ENCODE results near the gene ADAMTS13.
"Not testable (repeated sequence)": the region's sequence is repeated elsewhere in the genome, so short reads cannot be mapped to it uniquely, and the experiment has no call there.

ADAMTS13 gene

DNA sequence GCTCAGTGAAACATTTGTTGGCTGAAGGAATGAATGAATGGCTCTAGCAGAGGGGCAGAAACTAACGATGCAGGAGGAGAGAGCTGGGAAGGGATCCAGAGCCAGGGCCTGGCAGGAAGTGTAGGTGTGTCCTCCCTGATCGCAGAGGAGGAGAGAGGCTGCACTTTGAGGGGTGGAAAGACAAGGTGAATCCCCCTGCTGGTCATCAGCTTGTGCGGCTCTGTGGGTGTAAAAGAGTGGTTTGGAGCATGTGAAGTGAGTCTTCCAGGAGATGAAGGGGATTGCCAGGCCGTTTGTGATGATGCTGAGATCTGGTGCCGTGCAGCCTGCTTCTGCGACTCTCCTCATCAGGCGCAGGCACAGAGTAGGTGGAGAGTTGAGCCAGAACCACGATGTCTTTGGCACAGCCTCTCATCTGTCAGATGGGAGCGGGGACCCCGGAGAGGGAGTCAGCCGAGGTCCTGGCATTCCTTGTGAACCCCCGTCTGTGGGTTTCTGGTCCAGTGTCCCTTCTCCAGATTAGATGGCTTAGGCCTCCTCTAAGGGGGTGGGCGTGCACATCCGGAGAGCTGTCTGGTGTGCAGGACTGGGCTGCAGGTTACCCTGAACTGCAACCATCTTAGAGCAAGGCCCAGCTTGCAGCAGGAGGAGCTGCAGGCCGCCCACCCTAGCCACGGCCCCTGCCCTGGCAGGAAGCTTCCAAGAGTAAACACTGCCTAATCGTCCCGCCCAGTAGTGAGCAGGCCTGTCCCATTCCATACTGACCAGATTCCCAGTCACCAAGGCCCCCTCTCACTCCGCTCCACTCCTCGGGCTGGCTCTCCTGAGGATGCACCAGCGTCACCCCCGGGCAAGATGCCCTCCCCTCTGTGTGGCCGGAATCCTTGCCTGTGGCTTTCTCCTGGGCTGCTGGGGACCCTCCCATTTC lies at the start of gene ADAMTS13:
Gene ADAMTS13, plus strand, starts transcription at position 753 of the 928 bp plus-strand sequence. Its CDS starts 77 bp downstream, at position 830.
- TF ChIP-seq ZNF274 (IDR thresholded peaks at IDR 0.05; ENCODE audit: low read depth, low read length) = no peak

DNA sequence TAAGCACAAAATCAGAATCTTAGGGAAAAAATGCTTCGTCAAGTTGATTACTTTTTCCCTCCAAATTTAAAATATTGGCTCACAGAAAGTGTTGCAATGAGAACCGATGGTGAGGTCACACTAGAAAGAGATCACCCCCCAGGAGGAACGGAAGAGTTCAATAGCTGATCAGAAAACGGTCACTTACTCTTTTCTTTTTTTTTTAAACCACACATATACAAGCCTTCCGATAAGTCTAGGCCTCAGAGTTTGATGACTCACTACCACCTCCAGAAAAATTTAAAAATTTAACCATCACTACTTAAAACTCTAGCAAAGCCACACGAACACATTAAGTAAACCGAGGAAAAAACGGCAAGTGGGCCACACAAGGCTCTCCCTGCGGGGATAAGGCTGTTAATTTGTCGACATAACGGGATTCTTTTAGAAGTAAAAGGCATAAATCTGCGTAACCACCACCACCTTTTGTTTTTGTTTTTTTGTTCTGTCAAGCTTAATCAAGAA lies 47.5 kb upstream of the ADAMTS13 start:
- H3K4me3 ChIP-seq (ENCODE audit: low read length) = peak overlapping the region; percentile 91
- no peak for TF ChIP-seq ZNF274 (IDR thresholded peaks at IDR 0.05; ENCODE audit: low read depth, low read length)

More for the DNA sequence above, at the start of gene ADAMTS13:
- no peak within 1 kb of the TSS for H3K4me3 ChIP-seq (ENCODE audit: low read length)

DNA sequence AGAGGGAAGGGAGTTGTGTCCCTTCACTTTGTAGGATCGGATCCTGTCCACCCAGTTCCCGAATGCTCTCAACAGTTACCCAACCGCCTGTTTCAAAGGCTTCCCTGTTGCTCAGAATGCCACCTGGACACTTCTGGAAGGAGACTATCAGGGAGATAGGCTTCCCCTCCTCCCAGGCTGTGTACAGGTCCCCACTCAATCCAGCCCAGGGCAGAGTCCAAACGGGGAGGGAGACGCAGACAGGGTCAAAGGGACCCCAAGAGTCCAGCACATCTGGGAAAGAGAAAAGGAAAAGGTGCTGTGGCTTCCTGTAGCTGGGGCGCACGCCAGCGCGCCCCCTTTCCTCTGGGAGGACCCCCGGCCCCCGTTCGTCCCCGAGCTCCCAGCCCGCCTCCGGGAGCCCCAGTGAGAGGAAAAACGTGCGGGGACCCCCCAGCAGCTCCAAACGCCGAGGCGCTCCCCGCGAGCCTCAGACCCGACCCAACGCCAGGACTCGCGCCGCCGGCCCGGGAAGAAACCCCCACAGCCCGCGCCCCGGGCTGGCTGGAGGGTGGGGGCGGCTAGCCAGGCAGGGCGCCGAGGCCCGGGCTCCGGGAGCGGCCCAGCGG lies 46.9 kb upstream of the ADAMTS13 start:
- peak overlapping the region; percentile 91 for H3K4me3 ChIP-seq (ENCODE audit: low read length)
- no peak for TF ChIP-seq ZNF274 (IDR thresholded peaks at IDR 0.05; ENCODE audit: low read depth, low read length)

GRCh38 chr9:133375724-133376654 lies 46.2 kb upstream of the ADAMTS13 start, which contains the start of the genes STKLD1 and SURF4:
Gene STKLD1 (plus strand): TSS chr9:133376366. CDS start chr9:133376474, 108 bp downstream.
Gene SURF4 (minus strand): TSS chr9:133376060. CDS start chr9:133375969, 91 bp downstream.
- peak within 1 kb of the TSS; percentile 91 for H3K4me3 ChIP-seq (ENCODE audit: low read length)
- TF ChIP-seq ZNF274 (IDR thresholded peaks at IDR 0.05; ENCODE audit: low read depth, low read length) = no peak

DNA sequence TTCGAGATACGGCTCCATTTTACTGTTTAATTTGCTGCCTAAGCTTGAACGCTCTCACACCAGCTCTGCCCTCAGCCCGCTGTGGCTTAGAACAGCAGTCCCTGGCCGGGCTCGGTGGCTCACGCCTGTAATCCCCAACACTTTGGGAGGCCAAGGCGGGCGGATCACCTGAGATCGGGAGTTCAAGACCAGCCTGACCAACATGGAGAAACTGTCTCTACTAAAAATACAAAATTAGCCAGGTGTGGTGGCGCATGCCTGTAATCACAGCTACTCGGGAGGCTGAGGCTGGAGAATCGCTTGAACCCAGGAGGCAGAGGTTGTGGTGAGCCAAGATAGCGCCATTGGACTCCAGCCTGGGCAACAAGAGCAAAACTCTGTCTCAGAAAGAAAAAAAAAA lies 44.9 kb upstream of the ADAMTS13 start:
- H3K4me3 ChIP-seq (ENCODE audit: low read length) = not testable (repeated sequence)

DNA sequence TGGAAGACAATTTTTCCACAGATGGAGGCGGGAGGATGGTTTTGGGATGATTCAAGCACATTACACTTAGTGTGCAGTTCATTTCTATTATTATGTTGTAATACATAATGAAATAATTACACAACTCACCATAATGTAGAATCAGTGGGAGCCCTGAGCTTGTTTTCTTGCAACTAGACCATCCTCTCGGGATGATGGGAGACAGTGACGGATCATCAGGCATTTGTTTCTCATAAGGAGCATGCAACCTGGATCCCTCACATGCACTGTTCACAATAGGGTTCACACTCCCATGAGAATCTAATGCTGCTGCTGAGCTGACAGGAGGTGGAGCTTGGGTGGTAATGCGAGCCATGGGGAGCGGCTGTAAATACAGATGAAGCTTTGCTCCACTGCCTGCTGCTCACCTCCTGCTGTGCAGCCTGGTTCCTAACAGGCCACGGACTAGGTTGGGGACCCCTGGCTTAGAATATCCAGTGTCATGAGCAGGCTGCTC lies 44.4 kb upstream of the ADAMTS13 start:
- no peak for TF ChIP-seq ZNF274 (IDR thresholded peaks at IDR 0.05; ENCODE audit: low read depth, low read length)
- no peak overlapping the region for H3K4me3 ChIP-seq (ENCODE audit: low read length)

GRCh38 chr9:133378408-133378962 lies 43.7 kb upstream of the ADAMTS13 start:
- no peak overlapping the region for H3K4me3 ChIP-seq (ENCODE audit: low read length)
- TF ChIP-seq ZNF274 (IDR thresholded peaks at IDR 0.05; ENCODE audit: low read depth, low read length) = no peak

DNA sequence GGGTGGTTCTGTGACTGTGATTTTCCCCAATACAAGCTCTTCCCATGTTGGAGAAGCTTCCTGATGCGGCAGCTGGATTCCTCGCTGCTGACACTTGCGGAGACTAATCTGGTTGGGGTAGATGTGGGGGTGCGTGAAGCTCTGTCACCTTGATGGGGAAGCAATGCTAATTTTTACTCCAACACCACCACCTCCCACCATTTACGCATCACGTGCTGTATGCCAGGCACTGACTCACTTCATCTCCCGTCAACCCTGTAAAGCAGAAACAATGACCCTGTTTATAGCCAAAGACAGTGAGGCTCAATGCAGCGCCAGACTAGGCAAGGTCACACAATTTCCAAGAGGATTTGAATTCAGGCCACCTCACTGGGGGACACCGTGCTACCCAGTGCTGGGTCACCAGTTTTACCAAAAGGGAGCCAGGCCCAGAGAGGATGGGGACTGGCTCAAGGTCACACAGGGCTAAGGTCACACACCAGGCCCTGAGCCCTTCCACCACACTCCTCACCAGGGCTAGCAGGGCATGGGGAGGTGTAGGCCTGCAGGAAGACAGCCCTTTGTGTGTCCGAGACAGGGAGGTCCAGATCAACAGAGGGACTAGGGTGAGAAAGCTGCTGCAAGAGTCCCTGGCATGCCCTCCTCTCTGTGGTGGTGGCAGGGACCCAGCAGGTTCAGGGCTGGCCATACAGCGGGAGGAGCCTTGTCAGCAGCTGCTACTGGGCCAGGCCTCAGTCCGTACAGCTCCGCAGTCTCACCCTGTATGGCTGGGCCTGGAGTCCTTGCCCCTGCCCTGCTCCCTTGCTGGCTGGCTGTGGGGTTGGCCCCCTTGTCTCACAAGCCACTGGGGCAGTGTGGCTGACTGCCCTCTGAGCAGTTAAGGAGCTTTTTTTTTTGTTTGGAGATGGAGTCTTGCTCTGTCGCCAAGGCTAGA lies 42.7 kb upstream of the ADAMTS13 start:
- H3K4me3 ChIP-seq (ENCODE audit: low read length) = no peak overlapping the region
- TF ChIP-seq ZNF274 (IDR thresholded peaks at IDR 0.05; ENCODE audit: low read depth, low read length) = no peak

DNA sequence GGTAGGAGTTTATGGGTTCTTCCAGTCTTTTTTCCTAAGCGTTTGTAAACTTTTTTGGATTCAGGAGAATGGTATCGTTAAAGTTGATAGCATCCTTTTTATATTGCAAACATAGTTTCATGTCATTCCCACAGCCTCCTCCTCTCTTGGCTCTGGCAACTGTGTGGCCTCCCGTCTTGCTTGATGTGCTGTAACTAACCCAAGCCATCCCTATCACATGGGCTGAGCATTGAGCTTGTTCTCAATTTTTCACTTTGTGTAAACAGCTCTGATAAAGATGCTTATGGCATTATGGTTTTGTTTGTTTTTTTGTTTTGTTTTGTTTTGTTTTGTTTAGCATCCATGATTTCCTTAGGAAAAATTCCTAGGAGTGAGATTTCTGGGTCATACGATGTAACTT lies 41.4 kb upstream of the ADAMTS13 start:
- H3K4me3 ChIP-seq (ENCODE audit: low read length) = no peak overlapping the region
- no peak for TF ChIP-seq ZNF274 (IDR thresholded peaks at IDR 0.05; ENCODE audit: low read depth, low read length)

DNA sequence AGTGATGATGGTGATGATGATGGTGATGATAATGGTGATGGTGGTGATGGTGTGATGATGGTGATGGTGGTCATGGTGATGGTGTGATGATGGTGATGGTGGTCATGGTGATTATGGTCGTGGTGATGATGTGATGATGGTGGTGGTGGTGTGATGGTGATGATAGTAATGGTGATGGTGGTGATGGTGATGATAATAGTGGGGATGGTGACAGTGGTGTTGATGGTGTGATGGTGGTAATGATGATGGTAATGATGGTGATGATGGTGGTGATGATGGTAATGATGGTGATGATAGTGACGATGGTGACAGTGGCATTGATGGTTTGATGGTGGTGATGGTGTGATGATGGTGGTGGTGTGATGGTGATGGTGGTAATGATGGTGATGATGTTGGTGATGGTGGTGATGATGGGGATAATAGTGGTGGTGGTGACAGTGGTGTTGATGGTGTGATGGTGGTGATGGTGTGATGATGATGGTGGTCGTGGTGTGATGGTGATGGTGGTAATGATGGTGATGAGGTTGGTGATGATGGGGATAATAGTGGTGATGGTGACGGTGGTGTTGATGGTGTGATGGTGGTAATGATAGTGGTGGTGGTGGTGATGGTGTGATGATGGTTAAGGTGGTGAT lies 39.5 kb upstream of the ADAMTS13 start:
- H3K4me3 ChIP-seq (ENCODE audit: low read length) = no peak overlapping the region
- no peak for TF ChIP-seq ZNF274 (IDR thresholded peaks at IDR 0.05; ENCODE audit: low read depth, low read length)

GRCh38 chr9:133383438-133383837 lies 38.7 kb upstream of the ADAMTS13 start:
- H3K4me3 ChIP-seq (ENCODE audit: low read length) = no peak overlapping the region
- no peak for TF ChIP-seq ZNF274 (IDR thresholded peaks at IDR 0.05; ENCODE audit: low read depth, low read length)

Measured in GM08714 (cell line).